ENCODE results near the gene PGBD1.

PGBD1 gene

GRCh38 chr6:28257042-28257441 is 24.3 kb upstream of the PGBD1 start:
- Histone ChIP-seq H3K36me3 (ENCODE audit: control insufficient read depth, insufficient read depth, low read length) (no peaks in the 10 kb centered on the region), H3K4me3 (ENCODE audit: low read length) (no peak overlapping the region), H3K4me1 (ENCODE audit: control insufficient read depth, insufficient read depth, low read length) (peaks cover 5% of the 10 kb centered on the region), H3K27ac (ENCODE audit: low read depth, low read length) (no peak overlapping the region), H3K27me3 (ENCODE audit: control insufficient read depth, insufficient read depth, low read length) (no peaks in the 10 kb centered on the region), H3K9ac (ENCODE audit: low read length) (no peak overlapping the region)

- Histone ChIP-seq H3K27ac (ENCODE audit: low read depth, low read length) (no peak within 1 kb of the TSS), H3K4me1 (ENCODE audit: control insufficient read depth, insufficient read depth, low read length) (peaks cover 3% of the 10 kb centered on the region), H3K4me3 (ENCODE audit: low read length) (peak within 1 kb of the TSS; percentile 69), H3K36me3 (ENCODE audit: control insufficient read depth, insufficient read depth, low read length) (no peaks in the 10 kb centered on the region), H3K27me3 (ENCODE audit: control insufficient read depth, insufficient read depth, low read length) (no peaks in the 10 kb centered on the region), H3K9ac (ENCODE audit: low read length) (no peak within 1 kb of the TSS)
These were observed 22.2 kb upstream of the PGBD1 start, which contains the start of gene NKAPL for GRCh38 chr6:28258877-28259777. TSS of gene NKAPL (plus strand) at chr6:28259297. CDS start at chr6:28259372, 75 bp downstream.

- H3K9ac ChIP-seq (ENCODE audit: low read length), result no peak overlapping the region
- H3K4me1 ChIP-seq (ENCODE audit: control insufficient read depth, insufficient read depth, low read length), result peaks cover 13% of the 10 kb centered on the region
- H3K36me3 ChIP-seq (ENCODE audit: control insufficient read depth, insufficient read depth, low read length), result no peaks in the 10 kb centered on the region
- no peak overlapping the region for H3K27ac ChIP-seq (ENCODE audit: low read depth, low read length)
- no peaks in the 10 kb centered on the region for H3K27me3 ChIP-seq (ENCODE audit: control insufficient read depth, insufficient read depth, low read length)
- no peak overlapping the region for H3K4me3 ChIP-seq (ENCODE audit: low read length)
These were observed 17.4 kb upstream of the PGBD1 start for GRCh38 chr6:28263922-28264321.

GRCh38 chr6:28264834-28265401 is 16.5 kb upstream of the PGBD1 start:
- Histone ChIP-seq H3K4me1 (ENCODE audit: control insufficient read depth, insufficient read depth, low read length) (peaks cover 11% of the 10 kb centered on the region), H3K9ac (ENCODE audit: low read length) (no peak overlapping the region), H3K36me3 (ENCODE audit: control insufficient read depth, insufficient read depth, low read length) (no peaks in the 10 kb centered on the region), H3K4me3 (ENCODE audit: low read length) (no peak overlapping the region), H3K27me3 (ENCODE audit: control insufficient read depth, insufficient read depth, low read length) (no peaks in the 10 kb centered on the region), H3K27ac (ENCODE audit: low read depth, low read length) (no peak overlapping the region)

GRCh38 chr6:28266563-28266961 is 14.8 kb upstream of the PGBD1 start:
- Histone ChIP-seq H3K36me3 (ENCODE audit: control insufficient read depth, insufficient read depth, low read length) (no peaks in the 10 kb centered on the region), H3K27ac (ENCODE audit: low read depth, low read length) (peak overlapping the region; percentile 93), H3K4me1 (ENCODE audit: control insufficient read depth, insufficient read depth, low read length) (peaks cover 11% of the 10 kb centered on the region)

GRCh38 chr6:28266962-28267694 is 14.2 kb upstream of the PGBD1 start, which contains the start of gene ZSCAN26:
TSS of gene ZSCAN26 (plus strand) at chr6:28267143. CDS start at chr6:28271920, 4,777 bp downstream.
- H3K27me3 ChIP-seq (ENCODE audit: control insufficient read depth, insufficient read depth, low read length), result no peaks in the 10 kb centered on the region

More at GRCh38 chr6:28266563-28266961, 14.8 kb upstream of the PGBD1 start:
- H3K27me3 ChIP-seq (ENCODE audit: control insufficient read depth, insufficient read depth, low read length), result no peaks in the 10 kb centered on the region
- peak overlapping the region; percentile 95 for H3K4me3 ChIP-seq (ENCODE audit: low read length)
- H3K9ac ChIP-seq (ENCODE audit: low read length), result peak overlapping the region; percentile 47

GRCh38 chr6:28267695-28268059 is 13.7 kb upstream of the PGBD1 start:
- peak overlapping the region; percentile 95 for H3K4me3 ChIP-seq (ENCODE audit: low read length)
- H3K27ac ChIP-seq (ENCODE audit: low read depth, low read length), result peak overlapping the region; percentile 93
- H3K36me3 ChIP-seq (ENCODE audit: control insufficient read depth, insufficient read depth, low read length), result peaks cover 7% of the 10 kb centered on the region

More at GRCh38 chr6:28266962-28267694, 14.2 kb upstream of the PGBD1 start, which contains the start of gene ZSCAN26:
- Histone ChIP-seq H3K36me3 (ENCODE audit: control insufficient read depth, insufficient read depth, low read length) (peaks cover 1% of the 10 kb centered on the region), H3K4me3 (ENCODE audit: low read length) (peak within 1 kb of the TSS; percentile 95), H3K9ac (ENCODE audit: low read length) (peak within 1 kb of the TSS; percentile 47), H3K27ac (ENCODE audit: low read depth, low read length) (peak within 1 kb of the TSS; percentile 93), H3K4me1 (ENCODE audit: control insufficient read depth, insufficient read depth, low read length) (peaks cover 11% of the 10 kb centered on the region)

GRCh38 chr6:28269492-28269891 is 11.9 kb upstream of the PGBD1 start:
- H3K4me1 ChIP-seq (ENCODE audit: control insufficient read depth, insufficient read depth, low read length), result peaks cover 11% of the 10 kb centered on the region
- no peak overlapping the region for H3K27ac ChIP-seq (ENCODE audit: low read depth, low read length)
- H3K9ac ChIP-seq (ENCODE audit: low read length), result no peak overlapping the region
- no peaks in the 10 kb centered on the region for H3K27me3 ChIP-seq (ENCODE audit: control insufficient read depth, insufficient read depth, low read length)
- H3K4me3 ChIP-seq (ENCODE audit: low read length), result no peak overlapping the region
- peaks cover 18% of the 10 kb centered on the region for H3K36me3 ChIP-seq (ENCODE audit: control insufficient read depth, insufficient read depth, low read length)

More at GRCh38 chr6:28267695-28268059, 13.7 kb upstream of the PGBD1 start:
- peak overlapping the region; percentile 47 for H3K9ac ChIP-seq (ENCODE audit: low read length)
- no peaks in the 10 kb centered on the region for H3K27me3 ChIP-seq (ENCODE audit: control insufficient read depth, insufficient read depth, low read length)
- peaks cover 11% of the 10 kb centered on the region for H3K4me1 ChIP-seq (ENCODE audit: control insufficient read depth, insufficient read depth, low read length)

- peaks cover 27% of the 10 kb centered on the region for H3K36me3 ChIP-seq (ENCODE audit: control insufficient read depth, insufficient read depth, low read length)
- no peak overlapping the region for H3K4me3 ChIP-seq (ENCODE audit: low read length)
- H3K4me1 ChIP-seq (ENCODE audit: control insufficient read depth, insufficient read depth, low read length), result no peaks in the 10 kb centered on the region
- H3K27me3 ChIP-seq (ENCODE audit: control insufficient read depth, insufficient read depth, low read length), result no peaks in the 10 kb centered on the region
- H3K27ac ChIP-seq (ENCODE audit: low read depth, low read length), result no peak overlapping the region
- no peak overlapping the region for H3K9ac ChIP-seq (ENCODE audit: low read length)
These were observed 6.5 kb upstream of the PGBD1 start for GRCh38 chr6:28274888-28275287.

GRCh38 chr6:28277746-28278145 is 3.6 kb upstream of the PGBD1 start:
- Histone ChIP-seq H3K27ac (ENCODE audit: low read depth, low read length) (no peak overlapping the region), H3K4me1 (ENCODE audit: control insufficient read depth, insufficient read depth, low read length) (peaks cover 3% of the 10 kb centered on the region), H3K36me3 (ENCODE audit: control insufficient read depth, insufficient read depth, low read length) (peaks cover 19% of the 10 kb centered on the region), H3K9ac (ENCODE audit: low read length) (no peak overlapping the region), H3K27me3 (ENCODE audit: control insufficient read depth, insufficient read depth, low read length) (no peaks in the 10 kb centered on the region), H3K4me3 (ENCODE audit: low read length) (no peak overlapping the region)

GRCh38 chr6:28280595-28281287 is 631 bp upstream of the PGBD1 start:
- Histone ChIP-seq H3K4me1 (ENCODE audit: control insufficient read depth, insufficient read depth, low read length) (peaks cover 3% of the 10 kb centered on the region), H3K36me3 (ENCODE audit: control insufficient read depth, insufficient read depth, low read length) (peaks cover 5% of the 10 kb centered on the region), H3K27ac (ENCODE audit: low read depth, low read length) (peak overlapping the region; percentile 52), H3K4me3 (ENCODE audit: low read length) (peak overlapping the region; percentile 79), H3K9ac (ENCODE audit: low read length) (no peak overlapping the region), H3K27me3 (ENCODE audit: control insufficient read depth, insufficient read depth, low read length) (no peaks in the 10 kb centered on the region)

Data from rectal smooth muscle tissue (tissue), 1 donor.